Raji (cell line): ENCODE measurements around the gene AGAP2.

Source experiments
- POLR2A ChIP-seq: IDR thresholded peaks from 2 replicates; pipeline ENCODE4 v1.6.1; 2011; ENCODE audit warnings: low read depth, low read length, control low read depth; ENCODE audit not compliant: insufficient read depth

AGAP2 gene

DNA sequence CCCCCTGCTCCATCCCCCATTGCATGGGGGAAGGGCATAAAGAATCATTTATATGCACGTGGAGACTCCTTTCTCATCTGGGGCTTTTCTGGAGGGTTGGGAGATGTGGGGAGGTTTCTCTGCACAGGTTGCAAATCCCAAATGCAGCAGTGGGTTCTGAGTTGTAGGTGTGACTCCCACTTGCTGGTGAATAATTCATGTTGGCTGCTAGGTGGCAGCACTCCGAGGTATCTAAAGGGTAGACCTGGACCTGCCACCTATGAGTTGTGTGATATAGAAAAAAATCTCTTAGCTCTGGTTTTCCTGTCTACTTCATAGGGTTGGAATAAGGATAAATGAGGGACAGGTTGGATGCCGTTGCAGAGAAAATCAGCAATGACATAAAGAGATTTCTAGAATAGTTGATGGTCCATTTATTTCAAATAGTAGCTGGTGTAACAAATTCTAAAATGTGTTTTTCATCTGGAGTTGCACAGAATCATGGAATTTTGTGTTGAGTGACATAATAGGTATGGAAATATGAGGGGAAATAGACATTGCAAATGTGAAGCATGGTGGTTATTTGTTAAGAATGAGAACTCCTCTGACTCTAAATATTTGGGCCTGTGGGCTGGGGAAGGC is 20.9 kb upstream of the AGAP2 start:
- TF ChIP-seq POLR2A, result no peak

DNA sequence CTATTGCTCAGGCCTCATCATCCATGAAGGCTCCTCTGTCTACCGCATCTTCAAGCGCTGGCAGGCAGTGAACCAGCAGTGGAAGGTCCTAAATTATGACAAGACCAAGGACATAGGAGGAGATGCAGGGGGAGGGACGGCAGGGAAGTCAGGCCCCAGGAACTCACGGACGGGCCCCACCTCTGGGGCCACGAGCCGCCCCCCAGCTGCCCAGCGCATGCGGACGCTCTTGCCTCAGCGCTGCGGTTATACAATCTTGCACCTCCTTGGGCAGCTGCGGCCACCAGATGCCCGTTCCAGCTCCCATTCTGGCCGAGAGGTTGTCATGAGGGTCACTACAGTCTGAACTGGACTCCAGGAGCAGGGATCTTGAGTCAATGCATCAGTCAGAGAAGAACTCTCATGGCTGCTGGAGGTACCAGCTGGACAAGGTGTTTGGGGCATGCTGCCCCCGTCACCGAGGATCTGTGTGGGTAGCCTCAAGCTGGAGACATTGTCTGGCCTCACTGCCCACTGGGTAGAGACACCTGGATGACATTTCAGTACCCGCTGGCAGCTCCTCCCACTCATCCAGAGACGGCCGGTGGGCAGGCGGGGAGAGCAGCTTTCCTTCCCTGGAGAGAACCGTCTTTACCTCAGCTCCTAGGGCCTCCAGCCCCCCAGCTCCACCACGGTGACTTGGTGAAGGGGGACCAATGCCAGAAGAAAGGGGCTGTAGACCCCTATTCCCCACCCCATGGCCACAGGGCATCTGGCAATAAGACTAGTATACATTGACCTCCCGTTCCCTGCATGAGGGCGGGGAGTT is 20.2 kb upstream of the AGAP2 start:
- no peak for TF ChIP-seq POLR2A

DNA sequence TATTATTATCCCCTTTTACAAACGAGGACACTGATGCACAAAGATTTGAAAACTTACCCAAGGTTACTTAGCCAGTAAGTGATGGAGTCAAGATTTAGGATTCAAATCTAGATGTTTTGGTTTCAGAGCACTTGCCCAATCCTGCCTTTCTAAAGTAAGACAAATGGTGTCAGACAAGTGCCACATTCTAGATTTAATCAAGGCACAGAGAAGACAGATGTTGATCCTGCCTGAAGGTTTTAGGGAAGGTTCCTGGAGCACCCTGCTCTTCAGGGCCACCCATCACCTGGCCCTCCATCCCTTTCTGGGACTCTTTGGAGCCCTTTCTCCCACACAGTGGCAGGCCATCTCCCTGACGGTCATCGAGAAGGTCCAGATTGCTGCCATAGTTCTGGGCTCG is 19.2 kb upstream of the AGAP2 start:
- TF ChIP-seq POLR2A, result no peak

DNA sequence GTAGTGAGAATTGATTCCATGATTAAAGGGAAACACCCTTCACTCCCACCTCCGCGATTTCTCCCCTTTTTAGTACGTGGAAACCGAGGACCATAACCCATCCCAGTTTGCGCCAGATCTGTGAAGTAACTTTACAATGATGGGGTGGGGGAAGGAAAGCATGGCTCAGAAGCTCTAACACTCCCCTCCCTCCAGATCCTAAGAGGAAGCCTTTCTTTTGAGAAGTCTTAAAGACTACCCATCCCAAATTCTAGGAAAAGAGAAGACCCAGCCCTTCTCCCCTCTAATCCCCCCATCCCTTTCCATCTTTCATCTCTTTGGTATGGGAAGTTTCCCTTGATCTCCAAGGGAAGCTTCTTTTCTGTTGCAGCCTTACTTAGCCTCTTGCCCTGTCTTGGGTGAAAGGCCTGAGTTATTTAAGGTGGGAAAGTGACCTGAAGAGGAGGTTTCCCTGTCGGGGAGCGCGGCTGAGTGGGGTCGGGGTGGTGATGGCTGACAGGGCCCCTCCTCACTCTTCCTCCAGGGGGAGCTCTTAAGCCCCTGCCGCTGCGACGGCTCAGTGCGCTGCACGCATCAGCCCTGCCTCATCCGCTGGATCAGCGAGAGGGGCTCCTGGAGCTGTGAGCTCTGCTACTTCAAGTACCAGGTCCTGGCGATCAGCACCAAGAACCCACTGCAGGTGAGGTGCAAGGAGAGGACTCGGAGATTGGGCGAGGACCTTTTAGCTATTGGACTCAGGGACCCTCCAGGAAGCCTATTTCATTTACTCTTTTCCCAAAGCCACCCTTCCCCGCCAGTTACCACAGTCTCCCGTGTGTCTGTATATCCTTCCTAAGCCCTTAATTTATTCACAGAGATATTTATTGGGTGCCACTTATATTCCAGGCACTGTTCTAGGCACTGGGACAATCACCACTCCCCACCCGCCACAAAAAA is 18.1 kb upstream of the AGAP2 start:
- 0 out of 2 replicates have a peak, but pooled peaks have one; percentile 18 for TF ChIP-seq POLR2A

DNA sequence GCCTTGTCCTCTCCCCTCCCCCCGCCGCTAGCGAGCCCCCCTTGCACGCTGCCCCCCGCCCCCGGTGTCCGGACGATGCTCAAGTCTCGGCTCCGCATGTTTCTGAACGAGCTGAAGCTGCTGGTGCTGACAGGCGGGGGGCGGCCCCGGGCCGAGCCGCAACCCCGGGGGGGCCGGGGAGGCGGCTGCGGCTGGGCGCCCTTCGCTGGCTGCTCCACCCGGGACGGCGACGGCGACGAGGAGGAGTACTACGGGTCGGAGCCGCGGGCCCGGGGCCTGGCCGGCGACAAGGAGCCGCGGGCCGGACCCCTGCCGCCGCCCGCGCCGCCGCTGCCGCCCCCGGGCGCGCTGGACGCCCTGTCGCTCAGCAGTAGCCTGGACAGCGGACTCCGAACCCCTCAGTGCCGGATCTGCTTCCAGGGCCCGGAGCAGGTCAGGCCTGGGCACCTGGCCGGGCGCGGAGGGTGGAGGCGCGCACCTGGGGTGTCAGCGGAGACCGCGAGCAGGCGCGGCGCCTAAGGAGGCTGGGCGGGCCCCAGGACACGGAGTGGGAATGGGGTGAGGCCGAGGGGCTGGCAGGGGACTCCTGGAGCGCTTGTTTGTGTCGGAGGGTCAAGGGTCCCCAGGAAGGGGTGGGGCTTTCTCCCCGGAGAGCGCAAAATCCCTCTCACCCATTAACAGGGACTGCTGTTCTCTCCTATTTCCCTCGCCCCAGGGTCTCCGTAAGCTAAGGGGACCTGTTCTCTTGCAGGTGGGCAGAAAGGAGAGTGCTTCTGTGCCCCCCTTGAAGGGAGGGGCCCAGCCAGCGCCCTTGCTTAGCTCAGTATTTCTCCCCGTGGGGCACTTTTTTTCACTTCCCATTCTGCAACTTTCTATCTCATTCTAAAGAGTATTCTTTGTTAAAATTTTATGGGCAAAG is 17.2 kb upstream of the AGAP2 start:
- peak; percentile 31; the same call in 1 of the 2 replicates for TF ChIP-seq POLR2A

DNA sequence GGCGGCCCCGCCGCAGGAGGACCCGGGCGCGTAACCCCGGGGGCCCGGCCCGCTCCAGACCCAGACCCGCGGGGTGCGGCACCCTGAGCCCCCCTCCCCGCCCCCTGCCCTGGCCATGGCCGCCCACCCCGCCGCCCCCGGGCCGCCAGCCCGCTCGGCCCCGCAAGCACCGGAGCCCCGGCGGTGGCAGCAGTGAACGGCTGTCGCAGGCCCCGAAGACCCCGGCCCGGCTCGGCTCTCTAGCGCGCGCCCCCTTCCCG is 16.6 kb upstream of the AGAP2 start:
- TF ChIP-seq POLR2A, result no peak

DNA sequence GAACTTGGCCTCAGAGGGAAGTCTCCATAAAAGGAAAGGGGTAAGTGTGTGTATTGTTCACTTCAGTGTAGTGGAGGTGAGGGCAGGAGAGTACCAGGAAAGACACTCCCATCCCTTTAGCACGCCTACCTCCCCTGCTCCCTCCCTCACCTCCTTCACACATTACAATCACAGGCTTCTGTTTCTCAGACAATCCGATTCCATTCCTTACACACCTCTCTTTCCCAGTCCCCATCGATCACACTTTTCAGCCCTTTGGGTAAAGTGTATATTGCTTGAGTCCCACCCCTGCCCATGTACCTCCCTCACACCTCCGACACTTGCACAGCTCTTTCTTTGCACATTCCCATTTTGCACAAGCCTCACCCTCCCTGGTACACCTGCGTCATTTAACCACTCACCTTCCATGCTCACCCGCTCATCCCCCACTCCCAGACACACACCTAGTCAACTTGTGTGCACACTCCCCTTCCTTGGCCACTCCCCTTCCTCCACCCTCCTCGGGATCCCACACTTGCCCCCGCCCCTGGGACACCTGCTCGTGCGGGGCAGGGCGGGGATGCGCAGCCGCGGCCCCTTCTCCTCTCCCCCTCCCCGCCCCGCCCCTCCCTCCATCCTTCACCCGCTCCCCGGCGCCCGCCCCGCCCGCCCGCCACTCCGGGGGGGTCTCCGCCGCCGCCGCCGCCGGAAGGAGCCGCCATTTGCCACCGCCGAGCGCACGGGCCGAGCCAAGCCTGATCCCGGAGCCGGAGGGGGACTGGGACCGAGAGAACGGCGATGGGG is 16.1 kb upstream of the AGAP2 start, which contains the start of gene MARCHF9:
Gene MARCHF9 (plus strand): TSS at position 693 of the 783 bp plus-strand sequence. CDS start 426 bp downstream, outside the sequence.
- TF ChIP-seq POLR2A, result peak; percentile 75

DNA sequence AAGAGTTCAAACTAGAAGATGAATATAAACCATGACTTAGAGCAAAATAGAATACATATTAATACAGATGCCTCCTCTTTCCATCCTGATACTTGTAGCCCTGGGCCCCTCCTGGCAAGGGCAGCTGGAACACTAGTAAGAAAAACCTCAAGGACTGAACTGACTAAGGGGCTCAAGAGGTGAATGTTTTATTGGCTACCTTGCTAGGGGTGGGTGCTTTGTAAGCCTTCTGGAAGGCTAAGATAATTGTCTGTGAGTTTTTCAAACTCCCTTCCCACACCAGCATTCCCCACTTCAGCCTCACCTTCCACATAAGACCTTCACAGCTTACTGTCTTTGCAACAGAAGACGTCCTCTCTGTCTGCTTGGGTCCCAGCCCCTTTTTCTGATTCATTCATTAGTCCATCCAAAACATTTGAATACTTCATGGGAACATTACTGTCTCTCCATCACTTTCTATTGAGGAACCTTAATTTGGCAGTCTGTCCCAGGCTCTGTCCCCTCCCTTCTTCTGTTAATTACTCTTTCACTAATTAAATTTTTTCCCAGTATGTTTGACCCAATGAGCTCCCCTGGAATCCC is 15.3 kb upstream of the AGAP2 start:
- no peak for TF ChIP-seq POLR2A

DNA sequence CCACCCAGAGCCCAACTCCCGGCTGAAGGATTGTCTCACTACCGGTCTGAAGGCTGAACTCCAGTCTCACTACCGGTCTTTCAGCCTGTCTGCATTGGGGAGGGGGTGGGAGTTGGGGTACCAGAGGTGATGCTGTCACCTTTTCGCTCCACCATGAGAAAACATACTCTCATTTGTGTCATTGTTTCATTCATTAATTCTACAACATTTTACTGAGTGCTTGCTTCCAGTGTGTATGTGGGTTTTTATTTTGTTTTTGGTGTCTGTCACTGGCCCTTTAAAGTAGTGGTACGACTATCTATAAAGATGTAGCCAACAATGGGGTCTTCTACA is 14.1 kb upstream of the AGAP2 start:
- peak; percentile 38; the same call in 1 of the 2 replicates for TF ChIP-seq POLR2A

DNA sequence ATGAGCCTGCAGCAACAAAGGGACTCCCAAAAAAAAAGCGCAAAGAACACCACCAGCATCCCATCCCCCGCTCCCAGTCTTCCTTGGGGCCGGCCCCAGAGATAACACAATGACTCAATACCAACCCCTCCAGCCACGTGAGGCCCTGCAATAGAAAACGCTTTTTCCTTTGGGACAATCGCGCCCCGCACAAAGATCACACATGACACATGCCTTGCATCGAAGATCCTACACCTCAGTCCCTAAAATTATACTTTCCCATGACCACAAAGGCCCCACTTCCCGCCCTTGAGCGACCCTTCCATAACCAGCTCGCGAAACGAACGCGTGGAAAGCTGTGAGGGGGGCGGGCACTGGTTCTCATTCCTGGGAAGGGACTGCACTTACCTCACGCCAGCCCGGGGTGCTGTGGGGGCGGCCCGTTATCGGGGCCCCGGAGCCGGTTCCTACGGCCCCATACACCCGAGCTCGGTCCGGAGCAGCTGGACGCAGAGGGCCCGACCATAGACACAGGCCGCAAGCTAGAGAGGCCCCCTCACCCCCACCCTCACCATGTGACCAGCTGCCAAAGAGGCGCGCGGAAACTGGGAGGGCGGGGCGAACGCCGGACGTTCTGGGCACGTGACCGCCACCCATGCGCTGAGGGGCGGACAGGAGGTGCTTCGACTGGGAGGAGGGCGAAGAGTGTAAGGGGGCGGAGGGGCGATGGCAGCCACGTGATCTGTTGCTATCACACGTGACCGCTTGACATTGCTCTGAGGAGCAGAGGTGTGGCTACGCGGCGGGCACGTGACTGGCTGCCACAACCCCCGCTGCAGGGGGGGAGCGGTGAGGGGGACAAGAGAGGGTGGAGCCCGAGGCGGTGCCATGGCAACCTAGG is 13.5 kb upstream of the AGAP2 start, which contains the start of gene CDK4:
Gene CDK4 (minus strand): TSS at position 523 of the 880 bp plus-strand sequence. CDS start 593 bp downstream, outside the sequence.
- peak; percentile 72 for TF ChIP-seq POLR2A

DNA sequence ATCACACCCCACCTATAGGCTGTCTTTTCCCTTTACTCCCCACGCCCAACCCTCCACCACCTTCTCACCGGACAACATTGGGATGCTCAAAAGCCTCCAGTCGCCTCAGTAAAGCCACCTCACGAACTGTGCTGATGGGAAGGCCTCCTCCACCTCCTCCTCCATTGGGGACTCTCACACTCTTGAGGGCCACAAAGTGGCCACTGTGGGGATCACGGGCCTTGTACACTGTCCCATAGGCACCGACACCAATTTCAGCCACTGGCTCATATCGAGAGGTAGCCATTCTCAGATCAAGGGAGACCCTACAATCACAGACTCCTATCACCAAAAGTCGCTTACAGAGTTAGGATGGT is 12.9 kb upstream of the AGAP2 start:
- TF ChIP-seq POLR2A, result no peak
